HG03378 (cell line): Measurements from ENCODE around the gene SLC22A3.
"Not testable (repeated sequence)": the region's sequence is repeated elsewhere in the genome, so short reads cannot be mapped to it uniquely, and the experiment has no call there.

Experiments
- ATAC-seq: cut with Tn5 transposase; IDR thresholded peaks from one replicate; pipeline ENCODE4 v1.9.1; 2021; ENCODE audit warnings: mild to moderate bottlenecking, moderate library complexity; ENCODE audit not compliant: unreplicated experiment

SLC22A3 gene

GRCh38 chr6:160367798-160368547 is 19.8 kb downstream of the SLC22A3 start:
- no peak for ATAC-seq

GRCh38 chr6:160368670-160369069 is 20.5 kb downstream of the SLC22A3 start:
- no peak for ATAC-seq

- ATAC-seq: not testable (repeated sequence)
Observed at GRCh38 chr6:160373601-160374000, 25.4 kb downstream of the SLC22A3 start.

- ATAC-seq: no peak
Observed at GRCh38 chr6:160374836-160375560, 26.8 kb downstream of the SLC22A3 start.

GRCh38 chr6:160375561-160375949 is 27.4 kb downstream of the SLC22A3 start:
- no peak for ATAC-seq

- no peak for ATAC-seq
Observed at GRCh38 chr6:160376445-160376844, 28.3 kb downstream of the SLC22A3 start.

GRCh38 chr6:160378218-160378617 is 30.0 kb downstream of the SLC22A3 start:
- no peak for ATAC-seq

- ATAC-seq: no peak
Observed at GRCh38 chr6:160378882-160379281, 30.7 kb downstream of the SLC22A3 start.

- ATAC-seq: no peak
Observed at GRCh38 chr6:160379466-160379865, 31.3 kb downstream of the SLC22A3 start.

- no peak for ATAC-seq
Observed at GRCh38 chr6:160382946-160383345, 34.8 kb downstream of the SLC22A3 start.

- ATAC-seq: no peak
Observed at GRCh38 chr6:160386869-160387530, 38.8 kb downstream of the SLC22A3 start.

GRCh38 chr6:160387916-160388643 is 39.9 kb downstream of the SLC22A3 start:
- no peak for ATAC-seq

GRCh38 chr6:160388922-160389321 is 40.7 kb downstream of the SLC22A3 start:
- no peak for ATAC-seq

GRCh38 chr6:160391419-160392116 is 43.4 kb downstream of the SLC22A3 start:
- ATAC-seq: no peak

GRCh38 chr6:160393442-160393841 is 45.3 kb downstream of the SLC22A3 start:
- not testable (repeated sequence) for ATAC-seq

- ATAC-seq: no peak
Observed at GRCh38 chr6:160393891-160394653, 45.9 kb downstream of the SLC22A3 start.

- ATAC-seq: no peak
Observed at GRCh38 chr6:160394654-160395035, 46.5 kb downstream of the SLC22A3 start.

- no peak for ATAC-seq
Observed at GRCh38 chr6:160395187-160395586, 47.0 kb downstream of the SLC22A3 start.

- ATAC-seq: no peak
Observed at GRCh38 chr6:160396292-160396691, 48.1 kb downstream of the SLC22A3 start.
